ENCODE measurements around the gene CCNL2. TPM values are rescaled to one million over a fixed set of nuclear protein-coding genes. Genes with fewer than 3 reads are reported as not detected.

The CCNL2 gene
- total and polyA plus RNA-seq, 2 donors (not counting 1 experiment from before 2014, with no cell fraction given) = 263 to 347 TPM

DNA sequence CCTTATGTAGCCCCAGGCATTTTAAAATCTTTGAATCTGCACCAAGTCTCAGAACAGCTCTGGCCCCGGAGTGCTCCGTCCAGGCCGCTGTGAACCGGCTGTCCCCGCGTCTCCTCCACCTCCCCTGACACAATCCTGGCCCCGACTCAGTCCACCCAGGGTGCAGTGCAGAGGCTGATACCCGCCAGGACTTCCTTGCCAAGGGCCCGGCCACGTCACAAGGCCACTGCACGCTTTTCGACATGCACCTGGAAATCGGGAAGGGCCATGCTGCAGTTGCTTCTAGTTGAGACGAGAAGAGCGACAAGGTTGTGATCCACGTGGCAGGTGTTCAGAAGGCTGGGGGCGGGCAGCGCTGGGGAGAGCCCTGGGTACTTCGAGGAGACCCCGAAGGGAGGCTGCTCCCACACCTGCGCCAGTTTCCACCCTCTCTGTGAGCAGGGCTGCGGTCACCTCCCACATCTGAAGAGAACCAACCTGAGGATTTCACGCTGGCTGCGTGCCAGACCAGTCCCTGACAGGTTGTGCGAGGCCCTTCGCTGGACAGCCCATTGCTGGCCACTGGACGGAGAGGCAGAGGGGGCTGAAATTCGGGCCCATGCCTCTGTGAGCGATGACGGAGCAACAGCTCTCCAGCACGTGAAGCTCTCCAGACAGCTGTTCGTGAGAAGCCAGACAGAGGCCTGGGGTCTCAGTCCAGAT lies 43.1 kb upstream of the CCNL2 start:
- Mint-ChIP-seq H3K4me3 (no peak overlapping the region), H3K27ac (no peak overlapping the region), H3K9me3 (ENCODE audit: insufficient read depth) (no peaks in the 10 kb centered on the region), H3K27me3 (peaks cover 15% of the 10 kb centered on the region), H3K4me1 (peaks cover 3% of the 10 kb centered on the region)
- no peak overlapping the region for H3K4me2 ChIP-seq (replicated peaks; ENCODE audit: low read depth, low read length, poor library complexity, severe bottlenecking)
- TF ChIP-seq EZH2 (IDR thresholded peaks at IDR 0.05; ENCODE audit: borderline replicate concordance, insufficient read depth, low read depth, low read length, poor library complexity, severe bottlenecking) = no peak
- TF ChIP-seq, protein P1, sequence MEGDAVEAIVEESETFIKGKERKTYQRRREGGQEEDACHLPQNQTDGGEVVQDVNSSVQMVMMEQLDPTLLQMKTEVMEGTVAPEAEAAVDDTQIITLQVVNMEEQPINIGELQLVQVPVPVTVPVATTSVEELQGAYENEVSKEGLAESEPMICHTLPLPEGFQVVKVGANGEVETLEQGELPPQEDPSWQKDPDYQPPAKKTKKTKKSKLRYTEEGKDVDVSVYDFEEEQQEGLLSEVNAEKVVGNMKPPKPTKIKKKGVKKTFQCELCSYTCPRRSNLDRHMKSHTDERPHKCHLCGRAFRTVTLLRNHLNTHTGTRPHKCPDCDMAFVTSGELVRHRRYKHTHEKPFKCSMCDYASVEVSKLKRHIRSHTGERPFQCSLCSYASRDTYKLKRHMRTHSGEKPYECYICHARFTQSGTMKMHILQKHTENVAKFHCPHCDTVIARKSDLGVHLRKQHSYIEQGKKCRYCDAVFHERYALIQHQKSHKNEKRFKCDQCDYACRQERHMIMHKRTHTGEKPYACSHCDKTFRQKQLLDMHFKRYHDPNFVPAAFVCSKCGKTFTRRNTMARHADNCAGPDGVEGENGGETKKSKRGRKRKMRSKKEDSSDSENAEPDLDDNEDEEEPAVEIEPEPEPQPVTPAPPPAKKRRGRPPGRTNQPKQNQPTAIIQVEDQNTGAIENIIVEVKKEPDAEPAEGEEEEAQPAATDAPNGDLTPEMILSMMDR (IDR thresholded peaks at IDR 0.05) = no peak
- intact Hi-C loops (cut with micrococcal nuclease) = no loop called here
- no peak overlapping the region for H3K4me3 ChIP-seq (ENCODE audit: control extremely low read depth in 1 of 5, extremely low read depth in 1 of 5, insufficient read depth in 1 of 5, low read depth in 2 of 5, low read length in 4 of 5)
- DNase-seq (peak; percentile 8), ATAC-seq (ENCODE audit: low read depth) (no peak)
- no peaks in the 10 kb centered on the region for H3K79me2 ChIP-seq (ENCODE audit: control insufficient read depth, insufficient read depth, low read length)
- no peaks in the 10 kb centered on the region for H4K20me1 ChIP-seq (ENCODE audit: control insufficient read depth, insufficient read depth, low read length, poor library complexity, severe bottlenecking)
- no peak overlapping the region for H3K9ac ChIP-seq (ENCODE audit: low read length)
- H3K36me3 ChIP-seq (replicated peaks in 1 of 2; ENCODE audit: control extremely low read depth in 1 of 2, control insufficient read depth in 1 of 2, extremely low read depth in 1 of 2, insufficient read depth in 2 of 2, low read length in 1 of 2) = no peaks in the 10 kb centered on the region
- 97% methylated on average over 32 of the region's 32 CpGs for WGBS (ENCODE audit: insufficient coverage)
- no peaks in the 10 kb centered on the region for H3K9me3 ChIP-seq (ENCODE audit: control extremely low read depth in 1 of 3, control insufficient read depth in 2 of 3, insufficient read depth in 1 of 3, low read length in 2 of 3)
- no peak overlapping the region for H2AFZ ChIP-seq (ENCODE audit: insufficient read depth, low read depth, low read length, poor library complexity, severe bottlenecking)
- no peak overlapping the region for H3K27ac ChIP-seq (ENCODE audit: low read length in 2 of 2)
- peaks cover 0 to 24% (median 6%) of the 10 kb centered on the region in 4 experiments for H3K27me3 ChIP-seq (replicated peaks in 1 of 4; ENCODE audit: control extremely low read depth in 1 of 4, control insufficient read depth in 3 of 4, insufficient read depth in 4 of 4, low read length in 3 of 4)
- ChIA-PET POLR2A (no interaction called here), CTCF (interaction anchor here (1.1 to 2.5 kb wide), 2 partner anchors 13 to 63 kb away, joined by 3 to 9 read pairs; no protein-coding TSS in a partner anchor)
- peaks cover under 1 to 9% of the 10 kb centered on the region in 2 donors for H3K4me1 ChIP-seq (ENCODE audit: control insufficient read depth in 2 of 2, insufficient read depth in 2 of 2, low read length in 2 of 2)
